ENCODE results near the gene LNPEP.

GRCh38 chr5:96896806-96897205, 39.1 kb upstream of the LNPEP start:
- TF ChIP-seq REST (IDR thresholded peaks at IDR 0.05; ENCODE audit: insufficient read depth in 1 of 2, low read depth in 2 of 2, low read length in 2 of 2) (no peak), POLR2AphosphoS5 (IDR thresholded peaks at IDR 0.05; ENCODE audit: low read depth, low read length) (no peak), SIN3A (IDR thresholded peaks at IDR 0.05; ENCODE audit: borderline replicate concordance, insufficient read depth, low read length) (no peak), FOXP2 (optimal IDR thresholded peaks at IDR 0.05; ENCODE audit: borderline replicate concordance, extremely low read depth, extremely low read length, insufficient read depth) (no peak)

All from PFSK-1 (cell line).